A673 (cell line): ENCODE measurements around the gene TMEM178A. TPM values are rescaled to one million over a fixed set of nuclear protein-coding genes. Genes with fewer than 3 reads are reported as not detected.

Experiments
- BruUV-seq: library from RNA; stranded (reverse); fragments of 400-500 nt; replicated peaks from 2 replicates; lab custom pipeline; 2021; lab: Mats Ljungman, UMichigan
- CTCF ChIA-PET: fragments of 300-600 bp; sonication (Branson Sonifier 250); formaldehyde crosslinking; loops from one replicate; lab custom pipeline; 2022; ENCODE audit warnings: antibody characterized with exemption; lab: Charles Lee
- POLR2A ChIA-PET: fragments of 300-600 bp; sonication (Branson Sonifier 250); formaldehyde crosslinking; loops from one replicate; lab custom pipeline; 2022; ENCODE audit warnings: antibody characterized with exemption; ENCODE audit not compliant: low non-redundant PET; lab: Charles Lee
- DNase-seq: peaks from one replicate; pipeline ENCODE4 v3.0.0-alpha.2; 2015; ENCODE audit warnings: low spot score
- H3K27ac ChIP-seq: fragments of 200-600 bp; sonication (generic); 2 replicates; pipeline ENCODE4 v1.5.1; 2016; ENCODE audit warnings: mixed run types, low read depth, mild to moderate bottlenecking, mixed read lengths, antibody characterized with exemption, low read length; ENCODE audit not compliant: poor library complexity, severe bottlenecking
- H3K27me3 ChIP-seq: fragments of 200-600 bp; sonication (generic); replicated peaks from 2 replicates; pipeline ENCODE4 v1.6.1; 2017; ENCODE audit warnings: mixed run types, low read depth, mild to moderate bottlenecking, mixed read lengths, antibody characterized with exemption, low read length; ENCODE audit not compliant: insufficient read depth, poor library complexity
- H3K36me3 ChIP-seq: fragments of 200-600 bp; sonication (generic); 2 replicates; pipeline ENCODE4 v1.6.1; 2016; ENCODE audit warnings: mixed run types, mild to moderate bottlenecking, mixed read lengths, antibody characterized with exemption, low read length; ENCODE audit not compliant: insufficient read depth, poor library complexity, severe bottlenecking
- H3K4me1 ChIP-seq: fragments of 200-600 bp; sonication (generic); 2 replicates; pipeline ENCODE4 v1.6.1; 2017; ENCODE audit warnings: mixed run types, mild to moderate bottlenecking, mixed read lengths, antibody characterized with exemption, low read length; ENCODE audit not compliant: insufficient read depth, poor library complexity, severe bottlenecking
- H3K4me3 ChIP-seq: fragments of 200-600 bp; sonication (generic); 2 replicates; pipeline ENCODE4 v1.5.1; 2016; ENCODE audit warnings: low read depth, mixed run types, mild to moderate bottlenecking, mixed read lengths, low read length; ENCODE audit not compliant: poor library complexity, severe bottlenecking
- H3K9me3 ChIP-seq: fragments of 200-600 bp; sonication (generic); 2 replicates; pipeline ENCODE4 v1.6.1; 2016; ENCODE audit warnings: mixed run types, low read depth, mild to moderate bottlenecking, mixed read lengths, antibody characterized with exemption, low read length; ENCODE audit not compliant: poor library complexity, severe bottlenecking
- EZH2 ChIP-seq: fragments of 200-600 bp; sonication (generic); IDR thresholded peaks from 2 replicates; pipeline ENCODE4 v1.6.1; 2017; ENCODE audit warnings: borderline replicate concordance, low read depth, mild to moderate bottlenecking, mixed read lengths, antibody characterized with exemption, low read length; ENCODE audit not compliant: poor library complexity, severe bottlenecking
- intact Hi-C: fragments of 100-400 bp; cut with micrococcal nuclease; formaldehyde crosslinking; loops from one replicate; pipeline ENCODE4 v1.10.0; 2022; ENCODE audit not compliant: unreplicated experiment
- total RNA-seq: library from RNA; stranded (reverse); gene quantifications from 2 replicates; pipeline ENCODE4 v1.2.3, GENCODE V29; 2021
- TF ChIP-seq, protein P1 (sequence below): fragments of 300-800, 200-600 bp; sonication (generic); conservative IDR thresholded peaks from 2 replicates; pipeline ENCODE4 v1.5.1; 2017; ENCODE audit warnings: low read depth, mild to moderate bottlenecking, antibody characterized with exemption, low read length, moderate library complexity, mixed read lengths

TMEM178A gene
- total RNA-seq, 1 experiment from 2014 or later = 0.21 TPM

- H3K27ac ChIP-seq = peak overlapping the region; percentile 12
- intact Hi-C loops = loop anchor here (10.0 kb wide), 1 partner anchor 683 kb away; no protein-coding TSS in a partner anchor
- H3K9me3 ChIP-seq = no peaks in the 10 kb centered on the region
- BruUV-seq = no TSS peak
- no peak overlapping the region for H3K4me3 ChIP-seq
- DNase-seq = peak; percentile 81
- TF ChIP-seq, protein P1, sequence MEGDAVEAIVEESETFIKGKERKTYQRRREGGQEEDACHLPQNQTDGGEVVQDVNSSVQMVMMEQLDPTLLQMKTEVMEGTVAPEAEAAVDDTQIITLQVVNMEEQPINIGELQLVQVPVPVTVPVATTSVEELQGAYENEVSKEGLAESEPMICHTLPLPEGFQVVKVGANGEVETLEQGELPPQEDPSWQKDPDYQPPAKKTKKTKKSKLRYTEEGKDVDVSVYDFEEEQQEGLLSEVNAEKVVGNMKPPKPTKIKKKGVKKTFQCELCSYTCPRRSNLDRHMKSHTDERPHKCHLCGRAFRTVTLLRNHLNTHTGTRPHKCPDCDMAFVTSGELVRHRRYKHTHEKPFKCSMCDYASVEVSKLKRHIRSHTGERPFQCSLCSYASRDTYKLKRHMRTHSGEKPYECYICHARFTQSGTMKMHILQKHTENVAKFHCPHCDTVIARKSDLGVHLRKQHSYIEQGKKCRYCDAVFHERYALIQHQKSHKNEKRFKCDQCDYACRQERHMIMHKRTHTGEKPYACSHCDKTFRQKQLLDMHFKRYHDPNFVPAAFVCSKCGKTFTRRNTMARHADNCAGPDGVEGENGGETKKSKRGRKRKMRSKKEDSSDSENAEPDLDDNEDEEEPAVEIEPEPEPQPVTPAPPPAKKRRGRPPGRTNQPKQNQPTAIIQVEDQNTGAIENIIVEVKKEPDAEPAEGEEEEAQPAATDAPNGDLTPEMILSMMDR = no peak
- TF ChIP-seq EZH2 = no peak
- no peaks in the 10 kb centered on the region for H3K27me3 ChIP-seq
- POLR2A ChIA-PET = no interaction called here
- H3K36me3 ChIP-seq = peaks cover 18% of the 10 kb centered on the region
- H3K4me1 ChIP-seq = peaks cover 38% of the 10 kb centered on the region
- CTCF ChIA-PET = interaction anchor here (0.5 kb wide), 1 partner anchor 19 kb away, joined by 3 read pairs; no protein-coding TSS in a partner anchor
Observed at GRCh38 chr2:39737661-39738060, 71.9 kb downstream of the TMEM178A start.

DNA sequence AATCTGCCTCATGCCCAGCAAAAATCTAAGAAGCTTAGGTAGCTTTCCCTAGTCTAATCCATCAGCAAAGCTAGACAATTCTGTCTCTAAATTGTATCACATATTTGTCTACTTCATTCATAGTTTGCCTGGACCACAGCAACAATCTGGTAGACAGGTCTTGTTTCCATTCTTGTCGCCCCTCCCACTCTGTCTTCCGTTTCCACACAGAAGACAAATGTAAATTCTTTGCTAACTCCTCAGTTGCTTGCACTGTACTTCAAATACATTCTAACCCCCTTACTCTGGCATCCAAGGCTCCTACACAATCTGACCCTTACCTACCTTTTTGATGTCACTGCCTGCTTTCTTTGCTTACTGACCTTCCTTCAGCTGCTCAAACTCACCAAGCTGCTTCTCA, 73.2 kb downstream of the TMEM178A start:
- POLR2A ChIA-PET = no interaction called here

DNA sequence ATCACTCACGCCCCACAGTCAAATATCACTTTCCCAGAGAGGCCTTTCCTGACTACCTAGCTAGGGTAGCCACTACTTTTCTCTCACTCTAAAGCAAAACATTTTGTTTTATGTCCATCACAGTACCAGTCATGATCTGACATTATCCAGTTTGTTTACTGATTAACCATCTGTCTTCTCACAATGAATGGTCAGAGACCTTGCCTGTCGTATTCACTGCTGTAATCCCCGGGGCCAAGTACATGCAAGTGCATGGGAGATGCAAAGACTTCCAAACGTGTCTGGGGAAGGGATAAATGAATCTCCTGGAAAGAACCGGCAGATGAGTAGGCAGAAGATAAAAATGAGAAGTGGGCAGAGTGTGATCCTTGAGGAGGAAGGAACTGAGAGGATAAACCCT, 73.7 kb downstream of the TMEM178A start:
- no TSS peak for BruUV-seq
- H3K27me3 ChIP-seq = no peaks in the 10 kb centered on the region
- H3K4me1 ChIP-seq = peaks cover 36% of the 10 kb centered on the region
- ChIA-PET POLR2A (no interaction called here), CTCF (interaction anchor here (0.6 kb wide), 1 partner anchor 142 kb away, joined by 3 read pairs; no protein-coding TSS in a partner anchor)
- no peak for TF ChIP-seq EZH2
- TF ChIP-seq, protein P1 = no peak
- DNase-seq = no peak
- H3K36me3 ChIP-seq = peaks cover 18% of the 10 kb centered on the region
- no peak overlapping the region for H3K4me3 ChIP-seq
- intact Hi-C loops = loop anchor here (10.0 kb wide), 1 partner anchor 685 kb away; no protein-coding TSS in a partner anchor
- no peak overlapping the region for H3K27ac ChIP-seq
- no peaks in the 10 kb centered on the region for H3K9me3 ChIP-seq

More for the DNA sequence above, 73.2 kb downstream of the TMEM178A start:
- no peaks in the 10 kb centered on the region for H3K27me3 ChIP-seq
- peaks cover 36% of the 10 kb centered on the region for H3K4me1 ChIP-seq
- DNase-seq = no peak
- no peak overlapping the region for H3K27ac ChIP-seq
- H3K4me3 ChIP-seq = no peak overlapping the region
- no TSS peak for BruUV-seq
- no peak for TF ChIP-seq EZH2
- TF ChIP-seq, protein P1 = no peak
- peaks cover 18% of the 10 kb centered on the region for H3K36me3 ChIP-seq
- no peaks in the 10 kb centered on the region for H3K9me3 ChIP-seq
- intact Hi-C loops = loop anchor here (10.0 kb wide), 1 partner anchor 684 kb away; no protein-coding TSS in a partner anchor
- CTCF ChIA-PET = no interaction called here
